HL-60/S4 (cell line): ENCODE measurements around the gene ZMYND15.

Experiments
- in situ Hi-C: fragments of 300-500 bp; cut with MboI; formaldehyde crosslinking; loops from 2 replicates; pipeline ENCODE4 v1.14.3; 2022; ENCODE audit warnings: low sequenced_read_pairs

ZMYND15 gene

GRCh38 chr17:4714340-4715062 is 25.1 kb upstream of the ZMYND15 start:
- in situ Hi-C loops = loop anchor here (10.0 kb wide), 1 partner anchor 170 kb away; no protein-coding TSS in a partner anchor

- in situ Hi-C loops = loop anchor here (10.0 kb wide), 1 partner anchor 170 kb away; no protein-coding TSS in a partner anchor
Measured at GRCh38 chr17:4715063-4715744, 24.4 kb upstream of the ZMYND15 start.

GRCh38 chr17:4716081-4716480 is 23.6 kb upstream of the ZMYND15 start:
- in situ Hi-C loops = loop anchor here (10.0 kb wide), 1 partner anchor 169 kb away; no protein-coding TSS in a partner anchor

- in situ Hi-C loops = loop anchor here (10.0 kb wide), 1 partner anchor 167 kb away; no protein-coding TSS in a partner anchor
Measured at GRCh38 chr17:4717791-4718190, 21.8 kb upstream of the ZMYND15 start.

GRCh38 chr17:4718276-4718675 is 21.4 kb upstream of the ZMYND15 start:
- in situ Hi-C loops = loop anchor here (10.0 kb wide), 1 partner anchor 167 kb away; no protein-coding TSS in a partner anchor

GRCh38 chr17:4719146-4719545 is 20.5 kb upstream of the ZMYND15 start:
- in situ Hi-C loops = loop anchor here (10.0 kb wide), 1 partner anchor 166 kb away; no protein-coding TSS in a partner anchor

- in situ Hi-C loops = loop anchor here (10.0 kb wide), 1 partner anchor 165 kb away; no protein-coding TSS in a partner anchor
Measured at GRCh38 chr17:4719684-4720221, 19.9 kb upstream of the ZMYND15 start.

- in situ Hi-C loops = no loop called here
Measured at GRCh38 chr17:4720787-4721186, 18.8 kb upstream of the ZMYND15 start.

GRCh38 chr17:4721203-4722135 is 18.2 kb upstream of the ZMYND15 start:
- in situ Hi-C loops = no loop called here

GRCh38 chr17:4722678-4723240 is 16.9 kb upstream of the ZMYND15 start:
- in situ Hi-C loops = no loop called here

- in situ Hi-C loops = no loop called here
Measured at GRCh38 chr17:4724650-4725049, 15.0 kb upstream of the ZMYND15 start.

- in situ Hi-C loops = no loop called here
Measured at GRCh38 chr17:4725646-4726310, 13.9 kb upstream of the ZMYND15 start.

- in situ Hi-C loops = no loop called here
Measured at GRCh38 chr17:4728124-4728523, 11.5 kb upstream of the ZMYND15 start.

- in situ Hi-C loops = no loop called here
Measured at GRCh38 chr17:4733073-4733531, 6.5 kb upstream of the ZMYND15 start.

- in situ Hi-C loops = no loop called here
Measured at GRCh38 chr17:4734857-4735475, 4.7 kb upstream of the ZMYND15 start.

- in situ Hi-C loops = no loop called here
Measured at GRCh38 chr17:4735876-4736651, 3.6 kb upstream of the ZMYND15 start.

GRCh38 chr17:4738136-4739121 is 1.2 kb upstream of the ZMYND15 start:
- in situ Hi-C loops = no loop called here
